HTERT RPE-1 (cell line): ENCODE measurements around the gene L1TD1.
"Not testable (repeated sequence)": the region's sequence is repeated elsewhere in the genome, so short reads cannot be mapped to it uniquely, and the experiment has no call there.

Experiments used
- in situ Hi-C: fragments of 300-500 bp; cut with MboI; formaldehyde crosslinking; loops from 4 replicates; pipeline ENCODE4 v1.14.3; 2020; ENCODE audit warnings: low sequenced_read_pairs

Gene L1TD1

GRCh38 chr1:62198069-62198780 lies 3.6 kb downstream of the L1TD1 start:
- in situ Hi-C loops, result no loop called here

GRCh38 chr1:62198781-62199125 lies 4.1 kb downstream of the L1TD1 start:
- in situ Hi-C loops, result no loop called here

- in situ Hi-C loops, result no loop called here
Observed at GRCh38 chr1:62207187-62207586, 12.5 kb downstream of the L1TD1 start.

- in situ Hi-C loops, result no loop called here
Observed at GRCh38 chr1:62208087-62208486, 13.4 kb downstream of the L1TD1 start.

GRCh38 chr1:62208970-62209369 lies 14.3 kb downstream of the L1TD1 start:
- in situ Hi-C loops, result no loop called here

GRCh38 chr1:62209931-62210595 lies 15.4 kb downstream of the L1TD1 start:
- in situ Hi-C loops, result no loop called here

- in situ Hi-C loops, result no loop called here
Observed at GRCh38 chr1:62210960-62211359, 16.3 kb downstream of the L1TD1 start.

- in situ Hi-C loops, result no loop called here
Observed at GRCh38 chr1:62212411-62212810, 17.8 kb downstream of the L1TD1 start.

GRCh38 chr1:62213075-62213914 lies 18.6 kb downstream of the L1TD1 start:
- in situ Hi-C loops, result no loop called here

- in situ Hi-C loops, result no loop called here
Observed at GRCh38 chr1:62218604-62219003, 24.0 kb downstream of the L1TD1 start.

GRCh38 chr1:62220456-62220855 lies 25.8 kb downstream of the L1TD1 start:
- in situ Hi-C loops, result not testable (repeated sequence)

GRCh38 chr1:62221171-62221570 lies 26.5 kb downstream of the L1TD1 start:
- in situ Hi-C loops, result no loop called here

- in situ Hi-C loops, result no loop called here
Observed at GRCh38 chr1:62222321-62222720, 27.7 kb downstream of the L1TD1 start.

- in situ Hi-C loops, result no loop called here
Observed at GRCh38 chr1:62224182-62224581, 29.5 kb downstream of the L1TD1 start.

- in situ Hi-C loops, result no loop called here
Observed at GRCh38 chr1:62227496-62227895, 32.8 kb downstream of the L1TD1 start.

GRCh38 chr1:62228136-62228882 lies 33.7 kb downstream of the L1TD1 start:
- in situ Hi-C loops, result no loop called here

- in situ Hi-C loops, result no loop called here
Observed at GRCh38 chr1:62228883-62229187, 34.2 kb downstream of the L1TD1 start.

GRCh38 chr1:62229468-62229867 lies 34.8 kb downstream of the L1TD1 start:
- in situ Hi-C loops, result no loop called here

GRCh38 chr1:62229932-62230331 lies 35.3 kb downstream of the L1TD1 start:
- in situ Hi-C loops, result no loop called here

GRCh38 chr1:62230718-62231117 lies 36.1 kb downstream of the L1TD1 start:
- in situ Hi-C loops, result no loop called here

- in situ Hi-C loops, result no loop called here
Observed at GRCh38 chr1:62232871-62233278, 38.2 kb downstream of the L1TD1 start.
